Tibial artery (tissue), 4 donors: ENCODE measurements around the gene FAM210A.
"Not testable (repeated sequence)": the region's sequence is repeated elsewhere in the genome, so short reads cannot be mapped to it uniquely, and the experiment has no call there.

ENCODE experiments used
- DNase-seq, 2 donors: peaks; one replicate each; pipeline ENCODE4 v3.0.0-alpha.2; 2019
- H3K27ac ChIP-seq, 2 donors: fragments of 200-600 bp; sonication (generic) in 1 of 2; 1 replicate in 1 of 2; 2 replicates in 1 of 2; pipeline ENCODE4 v1.5.1; 2018 to 2019; ENCODE audit warnings: mild to moderate bottlenecking in 1 of 2
- H3K27me3 ChIP-seq, 2 donors: fragments of 200-600 bp; sonication (generic) in 1 of 2; one replicate each; pipeline versions ENCODE4 v1.5.1 to v1.6.0; 2016 to 2019
- H3K36me3 ChIP-seq, 3 donors: fragments of 200-600 bp; sonication (generic) in 2 of 3; one replicate each; pipeline ENCODE4 v1.5.1; 2016 to 2019; ENCODE audit warnings: mild to moderate bottlenecking in 2 of 3
- H3K4me1 ChIP-seq, 4 donors: fragments of 200-600 bp; sonication (generic) in 2 of 4; 1 replicate in 3 of 4; 2 replicates in 1 of 4; pipeline ENCODE4 v1.5.1; 2016 to 2019
- H3K4me3 ChIP-seq, 2 donors: fragments of 200-600 bp; sonication (generic) in 1 of 2; 1 replicate in 1 of 2; 2 replicates in 1 of 2; pipeline ENCODE4 v1.5.1; 2018 to 2019; ENCODE audit warnings: mild to moderate bottlenecking in 2 of 2
- H3K9me3 ChIP-seq, 3 donors: fragments of 200-600 bp; sonication (generic) in 1 of 3; one replicate each; pipeline ENCODE4 v1.5.1; 2016 to 2019
- intact Hi-C: fragments of 100-400 bp; cut with DNase I; formaldehyde crosslinking; loops from one replicate; pipeline ENCODE4 v1.15.0; 2023; ENCODE audit warnings: low total_unique reads
- TF ChIP-seq, protein P1 (sequence below), 2 experiments: fragments of 200-600 bp in 1 of 2; fragments of 450-650 bp in 1 of 2; IDR thresholded peaks; one replicate each; pipeline ENCODE4 v1.5.1; 2017 to 2019; ENCODE audit warnings: antibody characterized with exemption in 2 of 2, mild to moderate bottlenecking in 1 of 2, moderate library complexity in 1 of 2

The FAM210A gene

DNA sequence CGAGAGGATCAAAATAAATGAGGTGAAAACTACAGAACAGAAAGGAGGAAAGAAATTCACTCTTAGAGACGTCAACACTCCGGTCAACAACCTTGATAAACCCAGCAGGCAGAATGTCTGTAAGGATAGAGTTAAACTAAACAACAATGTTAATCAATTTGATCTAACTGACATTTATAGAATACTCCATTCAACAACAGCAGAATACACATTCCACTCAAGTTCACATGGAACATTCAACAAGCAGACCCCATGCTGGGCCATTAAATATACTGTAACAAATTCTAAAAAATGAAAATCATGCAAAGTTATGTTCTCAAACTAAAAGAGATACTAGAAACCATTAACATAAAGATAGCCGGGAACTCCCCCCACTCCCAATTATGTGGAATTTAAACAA, 41.8 kb downstream of the FAM210A start:
- intact Hi-C loops: no loop called here
- TF ChIP-seq, protein P1, sequence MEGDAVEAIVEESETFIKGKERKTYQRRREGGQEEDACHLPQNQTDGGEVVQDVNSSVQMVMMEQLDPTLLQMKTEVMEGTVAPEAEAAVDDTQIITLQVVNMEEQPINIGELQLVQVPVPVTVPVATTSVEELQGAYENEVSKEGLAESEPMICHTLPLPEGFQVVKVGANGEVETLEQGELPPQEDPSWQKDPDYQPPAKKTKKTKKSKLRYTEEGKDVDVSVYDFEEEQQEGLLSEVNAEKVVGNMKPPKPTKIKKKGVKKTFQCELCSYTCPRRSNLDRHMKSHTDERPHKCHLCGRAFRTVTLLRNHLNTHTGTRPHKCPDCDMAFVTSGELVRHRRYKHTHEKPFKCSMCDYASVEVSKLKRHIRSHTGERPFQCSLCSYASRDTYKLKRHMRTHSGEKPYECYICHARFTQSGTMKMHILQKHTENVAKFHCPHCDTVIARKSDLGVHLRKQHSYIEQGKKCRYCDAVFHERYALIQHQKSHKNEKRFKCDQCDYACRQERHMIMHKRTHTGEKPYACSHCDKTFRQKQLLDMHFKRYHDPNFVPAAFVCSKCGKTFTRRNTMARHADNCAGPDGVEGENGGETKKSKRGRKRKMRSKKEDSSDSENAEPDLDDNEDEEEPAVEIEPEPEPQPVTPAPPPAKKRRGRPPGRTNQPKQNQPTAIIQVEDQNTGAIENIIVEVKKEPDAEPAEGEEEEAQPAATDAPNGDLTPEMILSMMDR (IDR thresholded peaks at IDR 0.05): no peak
- Histone ChIP-seq H3K36me3 (no peaks in the 10 kb centered on the region), H3K4me3 (no peak overlapping the region), H3K27ac (no peak overlapping the region), H3K27me3 (no peaks in the 10 kb centered on the region), H3K9me3 (no peaks in the 10 kb centered on the region), H3K4me1 (peaks cover 0 to 19% (median 2%) of the 10 kb centered on the region in 4 donors)
- no peak for DNase-seq

DNA sequence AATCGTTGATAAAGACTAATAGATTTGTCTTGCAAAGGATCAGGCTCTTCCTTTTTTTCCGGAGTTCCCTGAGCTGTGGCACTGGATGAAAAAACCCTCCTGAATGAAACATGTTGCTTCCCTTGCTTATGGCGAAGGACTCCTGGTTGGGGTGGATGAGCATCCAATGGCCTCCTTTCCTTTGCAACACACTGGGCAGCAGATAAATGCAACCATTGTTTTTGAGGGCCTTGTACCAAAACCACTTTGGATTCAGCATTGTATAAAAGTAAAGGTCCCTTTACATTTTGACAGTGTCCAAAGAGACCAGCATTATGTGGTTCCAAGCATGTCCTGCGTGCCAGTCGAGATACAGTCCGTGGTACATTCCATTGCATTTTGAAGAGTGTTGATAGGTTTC, 44.7 kb downstream of the FAM210A start:
- Histone ChIP-seq H3K27ac (no peak overlapping the region), H3K4me1 (peaks cover 0 to 25% (median 2%) of the 10 kb centered on the region in 4 donors), H3K9me3 (no peaks in the 10 kb centered on the region), H3K27me3 (no peaks in the 10 kb centered on the region), H3K4me3 (no peak overlapping the region), H3K36me3 (no peaks in the 10 kb centered on the region)
- intact Hi-C loops: no loop called here
- DNase-seq: no peak
- TF ChIP-seq, protein P1 (IDR thresholded peaks at IDR 0.05): no peak

DNA sequence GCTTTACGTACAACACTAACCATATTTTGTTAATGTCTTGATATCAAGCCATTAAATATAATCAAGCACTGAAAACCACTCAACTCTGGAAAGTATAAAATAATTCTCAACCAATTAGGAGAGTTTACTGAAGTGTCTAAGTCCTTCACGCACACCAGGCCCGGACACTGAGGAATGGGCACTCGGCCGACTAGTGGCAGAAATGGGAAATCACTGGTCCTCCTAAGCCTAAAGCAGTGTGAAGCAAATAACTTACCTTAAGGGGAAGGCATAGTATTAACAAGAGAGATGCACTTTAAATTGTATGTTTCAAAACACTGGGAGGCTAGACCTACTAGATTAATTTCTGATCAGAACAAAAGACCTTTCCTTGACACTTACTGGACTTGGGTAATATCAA, 45.7 kb downstream of the FAM210A start:
- TF ChIP-seq, protein P1 (IDR thresholded peaks at IDR 0.05): peak; percentile 36 to 40
- H3K27me3 ChIP-seq: no peaks in the 10 kb centered on the region
- intact Hi-C loops: no loop called here
- no peaks in the 10 kb centered on the region for H3K36me3 ChIP-seq
- peaks cover 0 to 17% (median 0%) of the 10 kb centered on the region in 4 donors for H3K4me1 ChIP-seq
- no peaks in the 10 kb centered on the region for H3K9me3 ChIP-seq
- no peak overlapping the region for H3K4me3 ChIP-seq
- H3K27ac ChIP-seq: no peak overlapping the region
- DNase-seq: no peak

DNA sequence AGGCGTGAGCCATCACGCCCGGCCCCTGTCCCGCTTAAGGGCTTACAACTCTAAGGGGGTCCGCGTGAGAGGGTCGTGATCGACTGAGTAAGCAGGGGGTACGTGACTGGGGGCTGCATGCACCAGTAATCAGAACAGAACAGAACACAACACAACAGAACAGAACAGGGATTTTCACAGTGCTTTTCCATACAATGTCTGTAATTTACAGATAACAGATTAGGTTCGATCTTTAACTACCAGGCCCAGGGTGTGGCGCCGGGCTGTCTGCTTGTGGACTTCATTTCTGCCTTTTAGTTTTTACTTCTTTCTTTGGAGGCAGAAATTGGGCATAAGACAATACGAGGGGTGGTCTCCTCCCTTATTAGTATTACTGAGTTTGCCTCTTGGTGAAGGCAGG, 49.0 kb downstream of the FAM210A start:
- DNase-seq, H3K36me3 ChIP-seq, H3K27me3 ChIP-seq, H3K9me3 ChIP-seq, H3K27ac ChIP-seq, intact Hi-C loops, H3K4me3 ChIP-seq: not testable (repeated sequence)
- peaks cover 0 to 16% (median 1%) of the 10 kb centered on the region in 4 donors for H3K4me1 ChIP-seq

DNA sequence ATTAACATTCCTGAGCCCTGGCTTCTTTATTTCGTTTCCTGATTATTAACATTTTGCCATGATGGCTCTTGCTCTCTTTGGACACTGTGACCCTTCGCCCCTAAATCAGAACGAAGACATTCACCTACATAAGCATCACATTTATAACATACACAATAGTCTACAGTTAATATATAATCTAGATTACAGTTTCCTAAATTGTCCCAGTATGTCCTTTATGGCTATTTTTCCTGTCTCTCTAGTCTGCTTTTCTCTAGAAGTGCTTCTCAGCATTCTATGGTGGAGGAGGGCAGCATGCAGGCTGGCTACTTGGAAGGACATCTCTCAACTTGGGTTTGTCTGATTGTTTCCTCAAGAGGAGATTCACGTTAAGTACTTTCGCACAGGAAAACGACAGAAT, 49.9 kb downstream of the FAM210A start:
- no peak for DNase-seq
- H3K4me1 ChIP-seq: peaks cover 0 to 20% (median 1%) of the 10 kb centered on the region in 4 donors
- intact Hi-C loops: no loop called here
- TF ChIP-seq, protein P1 (IDR thresholded peaks at IDR 0.05): no peak
- H3K36me3 ChIP-seq: no peaks in the 10 kb centered on the region
- no peaks in the 10 kb centered on the region for H3K27me3 ChIP-seq
- H3K27ac ChIP-seq: no peak overlapping the region
- no peak overlapping the region for H3K4me3 ChIP-seq
- H3K9me3 ChIP-seq: no peaks in the 10 kb centered on the region

DNA sequence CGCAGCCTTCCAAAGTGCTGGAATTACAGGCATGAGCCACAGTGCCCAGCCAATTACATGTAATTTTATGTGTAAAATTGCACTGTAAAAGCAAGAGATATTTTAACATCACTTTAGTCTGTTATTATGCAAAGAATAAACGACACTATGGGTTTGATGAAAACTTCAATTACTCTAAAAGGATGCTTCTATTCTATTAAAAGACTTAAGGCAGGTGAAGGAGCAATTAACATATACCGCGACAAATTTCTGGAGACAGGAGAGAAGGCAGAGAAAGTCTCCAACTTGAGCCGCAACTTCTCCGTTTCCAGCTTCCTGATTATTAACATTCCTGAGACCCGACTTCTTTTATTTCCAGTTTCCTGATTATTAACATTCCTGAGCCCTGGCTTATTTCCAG, 53.7 kb downstream of the FAM210A start:
- peaks cover 0 to 8% (median 1%) of the 10 kb centered on the region in 4 donors for H3K4me1 ChIP-seq
- DNase-seq: no peak
- TF ChIP-seq, protein P1 (IDR thresholded peaks at IDR 0.05): no peak

More for the DNA sequence above, 53.7 kb downstream of the FAM210A start:
- Histone ChIP-seq H3K27ac (no peak overlapping the region), H3K36me3 (peaks cover 0 to 1% (median 0%) of the 10 kb centered on the region in 3 donors), H3K4me3 (no peak overlapping the region), H3K9me3 (no peaks in the 10 kb centered on the region), H3K27me3 (no peaks in the 10 kb centered on the region)
- intact Hi-C loops: no loop called here
